GM21529 (cell line): ENCODE results near the gene ASL.
"Not testable (repeated sequence)": the region's sequence is repeated elsewhere in the genome, so short reads cannot be mapped to it uniquely, and the experiment has no call there.

Source experiments
- ATAC-seq: cut with Tn5 transposase; IDR thresholded peaks from one replicate; pipeline ENCODE4 v1.9.1; 2021; ENCODE audit not compliant: unreplicated experiment

Gene ASL

DNA sequence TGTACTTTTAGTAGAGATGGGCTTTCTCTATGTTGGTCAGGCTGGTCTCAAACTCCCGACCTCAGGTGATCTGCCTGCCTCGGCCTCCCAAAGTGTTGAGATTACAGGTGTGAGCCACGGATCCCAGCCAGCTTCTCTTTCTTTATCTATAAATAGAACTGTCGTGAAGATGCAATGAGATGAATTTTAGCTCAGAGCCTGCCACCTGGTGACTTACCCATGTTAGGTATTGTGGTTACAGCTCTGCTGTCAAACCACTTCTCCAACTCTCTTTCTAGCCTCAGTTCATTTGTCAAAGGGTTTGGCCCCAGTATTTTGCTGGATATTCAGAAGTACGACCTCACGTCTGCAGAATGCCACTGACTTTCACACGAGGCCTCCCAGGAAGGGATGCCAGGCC, 3.4 kb upstream of the ASL start:
- ATAC-seq, result not testable (repeated sequence)

GRCh38 chr7:66076462-66077329, 1.1 kb downstream of the ASL start:
- no peak for ATAC-seq

GRCh38 chr7:66078067-66078466, 2.4 kb downstream of the ASL start:
- no peak for ATAC-seq

DNA sequence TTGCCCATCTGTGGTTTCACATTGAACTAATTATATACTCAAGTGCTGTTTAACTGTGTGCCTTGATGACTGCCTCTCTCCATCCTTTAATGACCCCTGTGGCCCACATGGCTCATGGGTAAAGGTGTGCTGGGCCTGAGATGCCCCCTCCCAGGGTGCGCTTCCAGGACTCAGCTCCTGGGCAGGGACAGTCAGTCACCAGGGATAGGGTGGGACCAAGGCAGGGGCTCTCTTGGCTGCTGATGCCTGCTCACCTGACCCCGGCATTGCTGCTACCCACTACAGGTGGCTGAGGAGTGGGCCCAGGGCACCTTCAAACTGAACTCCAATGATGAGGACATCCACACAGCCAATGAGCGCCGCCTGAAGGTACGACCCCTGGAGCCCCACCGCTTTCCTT, 6.5 kb downstream of the ASL start:
- no peak for ATAC-seq

DNA sequence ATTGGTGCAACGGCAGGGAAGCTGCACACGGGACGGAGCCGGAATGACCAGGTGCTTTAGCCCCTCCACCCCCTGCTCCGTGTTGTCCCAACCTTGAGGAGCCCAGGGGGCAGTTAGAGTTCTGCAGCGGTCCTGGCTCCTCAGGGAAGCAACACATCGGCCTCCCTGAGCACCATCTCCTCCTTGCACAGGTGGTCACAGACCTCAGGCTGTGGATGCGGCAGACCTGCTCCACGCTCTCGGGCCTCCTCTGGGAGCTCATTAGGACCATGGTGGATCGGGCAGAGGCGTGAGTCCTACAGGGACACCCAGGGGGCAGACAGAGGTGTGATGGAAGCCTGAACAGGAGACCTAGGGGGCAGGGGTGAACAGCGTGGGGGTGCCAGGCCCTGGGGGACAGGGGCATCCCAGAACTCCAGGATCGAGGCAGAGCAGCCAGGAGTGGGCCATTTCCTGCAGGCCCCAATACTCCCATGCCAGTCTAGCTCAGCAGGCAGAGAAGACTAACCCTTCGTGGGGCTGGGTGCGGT, 7.3 kb downstream of the ASL start:
- no peak for ATAC-seq

DNA sequence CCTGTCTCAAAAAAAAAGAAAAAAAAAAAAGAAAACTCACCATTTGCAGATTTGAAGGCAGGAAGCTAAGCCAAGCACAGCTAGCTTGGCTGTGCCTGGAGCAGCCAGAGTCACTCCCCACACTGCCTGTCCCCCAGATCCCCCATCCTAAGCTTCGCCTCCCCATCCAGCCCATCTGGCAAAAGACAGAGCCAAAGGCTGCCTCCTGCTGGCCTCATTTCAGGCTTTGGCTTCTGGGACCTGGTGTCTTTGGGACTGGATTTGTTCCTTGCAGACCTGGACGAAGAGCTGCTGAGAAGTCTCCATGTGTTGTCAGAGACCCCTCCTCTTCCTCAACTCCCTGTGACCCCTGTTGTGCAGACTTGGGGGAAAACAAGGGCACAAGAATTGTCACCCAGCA, 8.1 kb downstream of the ASL start:
- ATAC-seq, result no peak

DNA sequence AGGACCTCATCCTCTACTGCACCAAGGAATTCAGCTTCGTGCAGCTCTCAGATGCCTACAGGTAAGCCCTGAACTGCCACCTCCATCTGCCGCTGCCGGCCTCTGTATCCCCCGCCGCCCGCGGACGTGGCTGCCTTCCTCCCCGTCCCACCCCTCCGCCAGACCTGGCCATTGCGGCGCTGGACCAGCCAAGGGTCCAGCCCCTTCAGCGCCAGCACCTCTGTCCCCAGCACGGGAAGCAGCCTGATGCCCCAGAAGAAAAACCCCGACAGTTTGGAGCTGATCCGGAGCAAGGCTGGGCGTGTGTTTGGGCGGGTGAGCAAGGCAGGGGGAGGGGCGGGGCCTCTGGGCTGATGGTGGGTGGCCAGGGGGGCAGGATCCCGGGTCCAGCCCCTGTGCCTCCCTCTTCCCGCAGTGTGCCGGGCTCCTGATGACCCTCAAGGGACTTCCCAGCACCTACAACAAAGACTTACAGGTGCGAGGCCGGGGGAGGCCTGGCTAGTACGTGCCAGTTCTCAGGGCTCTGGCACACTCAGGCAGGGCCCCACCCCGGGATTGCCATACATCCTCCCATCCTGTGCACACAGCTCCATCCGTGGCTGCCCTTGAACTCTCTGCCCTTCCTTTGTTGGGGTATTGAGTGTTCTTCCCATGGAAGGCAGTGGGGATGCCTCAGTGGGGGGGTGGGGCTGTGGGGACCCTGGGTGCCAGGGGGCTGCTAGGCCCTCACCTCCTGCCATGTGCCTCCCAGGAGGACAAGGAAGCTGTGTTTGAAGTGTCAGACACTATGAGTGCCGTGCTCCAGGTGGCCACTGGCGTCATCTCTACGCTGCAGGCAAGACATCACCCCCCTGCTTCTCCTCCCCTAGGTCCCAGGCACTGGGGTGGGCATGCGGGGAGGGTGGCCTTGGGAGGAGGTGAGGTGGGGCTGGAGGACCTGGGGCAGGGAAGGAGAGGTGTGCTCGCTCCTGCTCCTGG, 13.5 kb downstream of the ASL start:
- ATAC-seq, result no peak

DNA sequence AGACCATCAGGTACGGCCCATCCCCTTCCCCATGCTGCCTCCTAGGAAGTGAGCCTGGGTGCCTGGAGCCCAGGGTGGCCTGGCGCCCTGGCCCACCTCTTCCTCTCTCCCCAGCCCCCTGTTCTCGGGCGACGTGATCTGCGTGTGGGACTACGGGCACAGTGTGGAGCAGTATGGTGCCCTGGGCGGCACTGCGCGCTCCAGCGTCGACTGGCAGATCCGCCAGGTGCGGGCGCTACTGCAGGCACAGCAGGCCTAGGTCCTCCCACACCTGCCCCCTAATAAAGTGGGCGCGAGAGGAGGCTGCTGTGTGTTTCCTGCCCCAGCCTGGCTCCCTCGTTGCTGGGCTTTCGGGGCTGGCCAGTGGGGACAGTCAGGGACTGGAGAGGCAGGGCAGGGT, 17.0 kb downstream of the ASL start:
- no peak for ATAC-seq

DNA sequence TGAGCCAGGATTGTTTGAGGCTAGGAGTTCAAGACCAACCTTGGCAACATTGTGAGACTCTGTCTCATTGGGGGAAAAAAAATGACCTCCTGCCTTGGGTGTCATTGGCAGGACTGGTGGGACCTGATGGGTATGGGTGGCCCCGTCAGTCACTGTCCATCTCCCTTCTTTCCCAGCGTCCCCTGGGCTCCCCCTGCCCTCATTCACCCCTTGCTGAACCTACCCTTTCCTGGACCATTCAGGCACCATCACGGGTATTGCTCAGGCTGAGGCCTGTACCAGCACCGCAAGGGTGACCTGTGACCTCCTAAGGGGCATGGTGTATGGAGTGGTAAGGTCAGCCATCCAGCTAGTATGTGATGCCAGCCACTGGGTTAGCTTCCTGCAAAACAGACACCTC, 19.4 kb downstream of the ASL start:
- ATAC-seq, result no peak

DNA sequence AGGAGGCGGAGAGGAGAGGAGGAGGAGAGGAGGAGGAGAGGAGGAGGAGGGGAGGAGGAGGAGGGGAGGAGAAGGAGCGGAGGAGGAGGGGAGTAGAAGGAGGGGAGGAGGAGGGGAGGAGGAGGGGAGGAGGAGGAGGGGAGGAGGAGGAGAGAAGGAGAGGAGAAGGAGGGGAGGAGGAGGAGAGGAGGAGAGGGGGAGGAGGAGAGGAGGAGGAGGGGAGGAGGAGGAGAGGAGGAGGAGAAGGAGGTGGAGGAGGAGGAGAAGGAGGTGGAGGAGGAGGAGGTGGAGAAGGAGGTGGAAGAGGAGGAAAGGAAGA, 23.6 kb downstream of the ASL start:
- ATAC-seq, result no peak

DNA sequence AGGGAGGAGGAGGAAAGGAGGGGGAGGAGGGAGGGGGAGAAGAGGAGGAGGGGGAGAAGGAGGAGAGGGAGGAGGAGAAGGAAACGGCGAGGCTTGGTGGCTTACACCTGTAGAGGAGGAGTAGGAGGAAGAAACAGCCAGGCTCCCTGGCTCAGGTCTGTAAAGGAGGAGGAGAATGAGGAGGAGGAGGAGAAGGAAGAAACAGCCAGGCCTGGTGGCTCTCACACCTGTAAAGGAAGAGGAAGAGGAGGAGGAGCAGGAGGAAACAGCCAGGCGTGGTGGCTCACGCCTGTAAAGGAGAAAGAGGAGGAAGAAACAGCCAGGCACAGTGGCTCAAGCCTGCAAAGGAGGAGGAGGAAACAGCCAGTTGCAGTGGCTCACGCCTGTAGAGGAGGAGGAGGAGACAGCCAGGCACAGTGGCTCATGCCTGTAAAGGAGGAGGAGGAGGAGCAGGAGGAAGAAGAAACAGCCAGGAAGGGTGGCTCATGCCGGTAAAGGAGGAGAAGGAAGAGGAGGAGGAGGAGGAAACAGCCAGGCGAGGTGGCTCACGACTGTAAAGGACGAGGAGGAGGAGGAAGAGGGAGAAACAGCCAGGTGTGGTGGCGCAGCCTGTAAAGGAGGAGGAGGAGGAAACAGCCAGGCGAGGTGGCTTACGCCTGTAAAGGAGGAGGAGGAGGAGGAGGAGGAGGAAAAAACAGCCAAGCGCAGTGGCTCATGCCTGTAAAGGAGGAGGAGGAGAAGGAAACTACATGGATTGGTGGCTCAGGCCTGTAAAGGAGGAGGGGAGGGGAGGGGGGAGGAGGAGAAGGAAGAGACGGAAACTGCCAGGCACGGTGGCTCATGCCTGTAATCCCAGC, 24.2 kb downstream of the ASL start:
- ATAC-seq, result peak; percentile 72

DNA sequence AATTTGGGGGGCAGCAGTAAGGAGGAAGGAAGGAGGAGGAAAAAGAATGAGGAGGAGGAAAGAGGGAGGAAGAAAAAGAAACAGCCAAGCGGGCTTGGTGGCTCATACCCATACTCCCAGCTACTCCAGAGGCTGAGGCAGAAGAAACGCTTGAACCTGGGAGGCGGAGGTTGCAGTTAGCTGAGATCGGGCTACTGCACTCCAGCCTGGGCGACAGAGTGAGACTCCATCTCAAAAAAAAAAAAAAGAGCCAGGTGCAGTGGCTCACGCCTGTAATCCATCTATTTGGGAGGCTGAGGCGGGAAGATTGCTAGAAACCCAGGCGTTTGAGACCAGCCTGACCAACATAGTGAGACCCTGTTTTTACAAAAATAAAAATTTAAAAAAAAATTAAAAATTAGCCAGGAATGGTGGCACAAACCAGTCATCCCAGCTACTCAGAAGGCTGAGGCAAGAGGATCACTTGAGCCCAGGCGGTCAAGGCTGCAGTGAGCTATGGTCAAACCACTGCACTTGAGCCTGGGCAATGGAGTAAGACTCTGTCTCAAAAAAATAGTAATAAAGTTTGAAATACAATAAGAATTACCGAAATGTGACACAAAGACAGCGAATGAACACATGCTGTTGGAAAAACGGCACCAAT, 24.9 kb downstream of the ASL start:
- peak; percentile 14 for ATAC-seq

- not testable (repeated sequence) for ATAC-seq
These were observed 26.5 kb downstream of the ASL start for GRCh38 chr7:66102168-66102567.

- not testable (repeated sequence) for ATAC-seq
These were observed 28.4 kb downstream of the ASL start for GRCh38 chr7:66103994-66104393.

DNA sequence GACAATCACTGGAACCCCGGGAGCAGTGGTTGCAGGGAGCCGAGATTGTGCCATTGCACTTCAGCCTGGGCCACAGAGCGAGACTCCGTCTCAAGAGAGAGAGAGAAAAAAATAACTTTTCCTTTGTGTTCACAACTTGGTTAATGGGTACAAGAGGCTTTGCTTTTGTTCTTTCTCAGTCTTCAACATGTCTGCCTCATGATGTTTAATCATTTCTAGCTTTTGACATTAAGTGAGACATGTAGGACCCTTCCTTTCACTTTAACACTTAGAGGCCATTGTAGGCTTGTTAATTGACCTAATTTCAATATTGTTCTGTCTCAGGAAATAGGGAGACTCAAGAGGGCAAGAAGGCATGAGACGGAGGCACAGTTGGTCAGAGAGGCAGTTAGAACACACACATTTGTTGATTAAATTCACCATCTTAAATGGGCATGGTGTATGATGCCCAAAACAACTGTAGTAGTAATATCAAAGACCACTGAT, 29.7 kb downstream of the ASL start:
- ATAC-seq, result no peak

DNA sequence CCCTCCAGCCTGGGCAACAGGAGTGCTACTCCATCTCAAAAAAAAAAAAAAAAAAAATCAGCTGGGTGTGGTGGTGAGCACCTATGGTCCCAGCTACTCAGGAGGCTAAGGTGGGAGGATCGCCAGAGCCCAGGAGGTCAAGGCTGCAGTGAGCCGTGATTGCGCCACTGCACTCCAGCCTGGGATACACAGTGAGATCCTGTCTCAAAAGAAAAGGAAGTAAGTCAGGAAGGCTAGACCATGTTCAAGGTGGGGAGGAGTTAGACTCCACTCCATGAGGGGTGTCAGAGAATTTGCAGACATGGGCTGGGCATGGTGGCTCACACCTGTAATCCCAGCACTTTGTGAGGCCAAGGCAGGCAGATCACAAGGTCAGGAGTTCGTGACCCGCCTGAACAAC, 32.8 kb downstream of the ASL start:
- ATAC-seq, result not testable (repeated sequence)

- ATAC-seq, result no peak
These were observed 35.2 kb downstream of the ASL start for GRCh38 chr7:66110856-66111255.

- peak; percentile 91 for ATAC-seq
These were observed 39.4 kb downstream of the ASL start, which contains the start of gene CRCP for GRCh38 chr7:66114743-66115649. Gene CRCP, plus strand, starts transcription at chr7:66114847. Its CDS starts 116 bp downstream, at chr7:66114963.
